ENCODE results near the gene KRTAP19-1. TPM values are rescaled to one million over a fixed set of nuclear protein-coding genes. Genes with fewer than 3 reads are reported as not detected.

KRTAP19-1 gene
- total RNA-seq, 1 experiment from 2014 or later = not detected

DNA sequence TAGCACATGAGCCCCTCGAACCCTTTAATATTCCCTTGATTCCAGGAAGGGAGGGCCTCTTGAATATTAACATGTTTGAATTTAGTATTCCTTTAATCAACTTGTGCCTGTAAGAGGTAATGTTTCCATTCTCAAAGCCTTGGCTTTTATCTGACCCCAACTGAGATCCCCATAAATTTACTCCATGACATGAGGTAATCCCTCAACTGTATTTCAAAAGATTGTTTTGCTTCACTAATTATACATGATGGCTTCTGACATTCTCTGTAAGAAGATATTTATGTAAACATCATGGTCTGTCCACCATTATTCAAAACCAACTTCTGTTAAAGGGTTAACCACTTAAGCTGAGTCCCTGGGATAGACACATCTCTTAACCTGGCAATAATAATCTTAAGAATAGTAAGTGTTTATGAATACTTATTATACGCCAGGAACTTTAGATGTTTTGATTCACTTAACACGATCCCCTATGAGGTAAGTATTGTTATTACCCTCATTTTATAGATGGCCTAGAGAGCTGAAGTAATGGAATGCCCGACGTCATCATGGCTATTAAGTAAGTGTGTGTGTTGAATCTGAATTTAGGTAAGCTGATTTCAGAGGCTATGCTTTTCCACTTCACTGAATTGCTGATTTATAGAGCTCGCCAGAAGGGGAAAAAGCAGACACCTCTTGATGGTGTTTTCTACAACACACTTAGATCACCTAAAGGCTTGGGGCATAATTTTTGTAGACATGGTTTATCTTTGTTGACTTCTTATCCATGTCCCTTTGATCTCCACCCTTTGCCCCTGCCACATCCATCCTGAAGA lies 11.1 kb downstream of the KRTAP19-1 start (continued):
- TF ChIP-seq TCF7L2 (IDR thresholded peaks at IDR 0.05; ENCODE audit: borderline replicate concordance, extremely low read depth, insufficient read depth, insufficient read length) (no peak), JUND (IDR thresholded peaks at IDR 0.05) (no peak), MAX (IDR thresholded peaks at IDR 0.05) (no peak), POLR2AphosphoS5 (IDR thresholded peaks at IDR 0.05; ENCODE audit: low read depth, low read length) (no peak), ATF3 (IDR thresholded peaks at IDR 0.05) (no peak), ZNF274 (IDR thresholded peaks at IDR 0.05; ENCODE audit: low read depth, low read length) (no peak)

- no peak overlapping the region for H3K4me3 ChIP-seq (replicated peaks in 1 of 2; ENCODE audit: low read depth in 1 of 2, low read length in 2 of 2)
- no peaks in the 10 kb centered on the region for H3K27me3 ChIP-seq (ENCODE audit: insufficient read depth, low read length)
- H3K9ac ChIP-seq (ENCODE audit: low read length) = no peak overlapping the region
- RAD21 ChIA-PET (ENCODE audit: low non-redundant PET in 1 of 2, low total read pairs in 2 of 2, uncharacterized antibody in 2 of 2, unreplicated experiment in 2 of 2) = no interaction called here
- H3K9me3 ChIP-seq (ENCODE audit: control insufficient read depth in 1 of 2, insufficient read depth in 1 of 2, low read depth in 1 of 2, low read length in 2 of 2) = peaks cover 13 to 18% of the 10 kb centered on the region in 2 experiments; a peak in 3 of 4 replicates
- no TSS peak for BruUV-seq (replicated peaks)
- H3K79me2 ChIP-seq (ENCODE audit: insufficient read depth, low read length) = no peaks in the 10 kb centered on the region
- CTCF ChIA-PET = no interaction called here
- H3K4me1 ChIP-seq (ENCODE audit: control insufficient read depth in 1 of 2, insufficient read depth in 2 of 2, low read length in 2 of 2) = no peaks in the 10 kb centered on the region
- POLR2A ChIA-PET = no interaction called here
- H4K20me1 ChIP-seq (ENCODE audit: insufficient read depth) = no peaks in the 10 kb centered on the region
- ATAC-seq = no peak
- no peak for TF ChIP-seq YY1 (IDR thresholded peaks at IDR 0.05; ENCODE audit: extremely low read depth, insufficient replicate concordance, low read depth, low read length)
- TF ChIP-seq, protein P1, sequence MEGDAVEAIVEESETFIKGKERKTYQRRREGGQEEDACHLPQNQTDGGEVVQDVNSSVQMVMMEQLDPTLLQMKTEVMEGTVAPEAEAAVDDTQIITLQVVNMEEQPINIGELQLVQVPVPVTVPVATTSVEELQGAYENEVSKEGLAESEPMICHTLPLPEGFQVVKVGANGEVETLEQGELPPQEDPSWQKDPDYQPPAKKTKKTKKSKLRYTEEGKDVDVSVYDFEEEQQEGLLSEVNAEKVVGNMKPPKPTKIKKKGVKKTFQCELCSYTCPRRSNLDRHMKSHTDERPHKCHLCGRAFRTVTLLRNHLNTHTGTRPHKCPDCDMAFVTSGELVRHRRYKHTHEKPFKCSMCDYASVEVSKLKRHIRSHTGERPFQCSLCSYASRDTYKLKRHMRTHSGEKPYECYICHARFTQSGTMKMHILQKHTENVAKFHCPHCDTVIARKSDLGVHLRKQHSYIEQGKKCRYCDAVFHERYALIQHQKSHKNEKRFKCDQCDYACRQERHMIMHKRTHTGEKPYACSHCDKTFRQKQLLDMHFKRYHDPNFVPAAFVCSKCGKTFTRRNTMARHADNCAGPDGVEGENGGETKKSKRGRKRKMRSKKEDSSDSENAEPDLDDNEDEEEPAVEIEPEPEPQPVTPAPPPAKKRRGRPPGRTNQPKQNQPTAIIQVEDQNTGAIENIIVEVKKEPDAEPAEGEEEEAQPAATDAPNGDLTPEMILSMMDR (IDR thresholded peaks at IDR 0.05 in 2 of 3, conservative IDR thresholded peaks at IDR 0.05 in 1 of 3; ENCODE audit: borderline replicate concordance in 1 of 3, insufficient read depth in 1 of 3, low read depth in 2 of 3, low read length in 2 of 3) = peak in 2 of 3 experiments; percentile 42 to 45; a peak in 4 of 6 replicates
- intact Hi-C loops (cut with micrococcal nuclease) = no loop called here
- DNase-seq (ENCODE audit: low read depth, low spot score) = no peak
- no peak overlapping the region for H3K4me2 ChIP-seq (ENCODE audit: low read length)
- no peaks in the 10 kb centered on the region for H3K9me2 ChIP-seq (ENCODE audit: insufficient read depth)
- H3K27ac ChIP-seq (ENCODE audit: low read depth, low read length) = no peak overlapping the region
- no peaks in the 10 kb centered on the region for H3K36me3 ChIP-seq (ENCODE audit: control insufficient read depth in 1 of 2, insufficient read depth in 2 of 2, low read length in 2 of 2)
- no peak overlapping the region for H2AFZ ChIP-seq (ENCODE audit: low read depth, low read length, poor library complexity, severe bottlenecking)
Measured at GRCh38 chr21:30463713-30464112, 16.5 kb downstream of the KRTAP19-1 start.

Measured in HCT116 (cell line).